ENCODE data around the gene PCDH9. TPM values are rescaled to one million over a fixed set of nuclear protein-coding genes. Genes with fewer than 3 reads are reported as not detected.

Gene PCDH9
- total RNA-seq, 1 experiment from 2014 or later = 4.2 TPM

DNA sequence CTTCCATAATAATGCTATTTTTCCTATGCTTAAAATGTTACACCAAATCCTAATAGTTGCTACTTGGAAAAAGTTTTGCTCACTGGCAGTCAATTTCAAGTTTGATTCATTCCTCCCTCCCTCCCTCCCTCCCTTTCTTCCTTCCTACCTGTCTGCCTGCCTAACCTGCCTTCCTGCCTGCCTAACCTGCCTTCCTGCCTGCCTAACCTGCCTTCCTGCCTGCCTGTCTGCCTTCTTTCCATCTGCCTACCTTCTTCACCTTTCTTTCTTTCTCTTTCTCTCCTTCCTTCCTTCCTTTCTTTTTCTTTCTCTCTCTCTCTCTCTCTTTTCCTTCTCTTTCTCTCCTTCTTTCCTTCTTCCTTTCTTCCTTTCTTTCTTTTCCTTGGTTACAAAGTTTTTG is 418.7 kb downstream of the PCDH9 start:
- Histone ChIP-seq H3K4me3 (ENCODE audit: low read depth in 2 of 2, low read length in 2 of 2) (no peak overlapping the region), H3K36me3 (ENCODE audit: control insufficient read depth, insufficient read depth, low read length) (no peaks in the 10 kb centered on the region), H3K27ac (ENCODE audit: low read length) (no peak overlapping the region), H3K4me1 (ENCODE audit: control insufficient read depth, insufficient read depth, low read length) (no peaks in the 10 kb centered on the region), H3K27me3 (ENCODE audit: control insufficient read depth, insufficient read depth, low read length) (no peaks in the 10 kb centered on the region), H3K9me3 (ENCODE audit: control insufficient read depth, insufficient read depth, low read depth, low read length) (no peaks in the 10 kb centered on the region)
- POLR2A ChIA-PET = no interaction called here
- CTCF ChIA-PET = no interaction called here
- DNase-seq (ENCODE audit: low read depth, low spot score) = no peak
- in situ Hi-C loops (cut with HindIII; ENCODE audit: low pct_unique_long_range_greater_than_20kb, low sequenced_read_pairs) = no loop called here
- TF ChIP-seq, protein P1, sequence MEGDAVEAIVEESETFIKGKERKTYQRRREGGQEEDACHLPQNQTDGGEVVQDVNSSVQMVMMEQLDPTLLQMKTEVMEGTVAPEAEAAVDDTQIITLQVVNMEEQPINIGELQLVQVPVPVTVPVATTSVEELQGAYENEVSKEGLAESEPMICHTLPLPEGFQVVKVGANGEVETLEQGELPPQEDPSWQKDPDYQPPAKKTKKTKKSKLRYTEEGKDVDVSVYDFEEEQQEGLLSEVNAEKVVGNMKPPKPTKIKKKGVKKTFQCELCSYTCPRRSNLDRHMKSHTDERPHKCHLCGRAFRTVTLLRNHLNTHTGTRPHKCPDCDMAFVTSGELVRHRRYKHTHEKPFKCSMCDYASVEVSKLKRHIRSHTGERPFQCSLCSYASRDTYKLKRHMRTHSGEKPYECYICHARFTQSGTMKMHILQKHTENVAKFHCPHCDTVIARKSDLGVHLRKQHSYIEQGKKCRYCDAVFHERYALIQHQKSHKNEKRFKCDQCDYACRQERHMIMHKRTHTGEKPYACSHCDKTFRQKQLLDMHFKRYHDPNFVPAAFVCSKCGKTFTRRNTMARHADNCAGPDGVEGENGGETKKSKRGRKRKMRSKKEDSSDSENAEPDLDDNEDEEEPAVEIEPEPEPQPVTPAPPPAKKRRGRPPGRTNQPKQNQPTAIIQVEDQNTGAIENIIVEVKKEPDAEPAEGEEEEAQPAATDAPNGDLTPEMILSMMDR (IDR thresholded peaks at IDR 0.05) = no peak
- TF ChIP-seq POLR2AphosphoS5 (IDR thresholded peaks at IDR 0.05; ENCODE audit: low read depth, low read length) (no peak), SIN3A (IDR thresholded peaks at IDR 0.05; ENCODE audit: borderline replicate concordance, insufficient read depth, low read depth, low read length) (no peak), TCF7L2 (IDR thresholded peaks at IDR 0.05; ENCODE audit: low read depth, low read length) (no peak)
- TF ChIP-seq, protein P2, sequence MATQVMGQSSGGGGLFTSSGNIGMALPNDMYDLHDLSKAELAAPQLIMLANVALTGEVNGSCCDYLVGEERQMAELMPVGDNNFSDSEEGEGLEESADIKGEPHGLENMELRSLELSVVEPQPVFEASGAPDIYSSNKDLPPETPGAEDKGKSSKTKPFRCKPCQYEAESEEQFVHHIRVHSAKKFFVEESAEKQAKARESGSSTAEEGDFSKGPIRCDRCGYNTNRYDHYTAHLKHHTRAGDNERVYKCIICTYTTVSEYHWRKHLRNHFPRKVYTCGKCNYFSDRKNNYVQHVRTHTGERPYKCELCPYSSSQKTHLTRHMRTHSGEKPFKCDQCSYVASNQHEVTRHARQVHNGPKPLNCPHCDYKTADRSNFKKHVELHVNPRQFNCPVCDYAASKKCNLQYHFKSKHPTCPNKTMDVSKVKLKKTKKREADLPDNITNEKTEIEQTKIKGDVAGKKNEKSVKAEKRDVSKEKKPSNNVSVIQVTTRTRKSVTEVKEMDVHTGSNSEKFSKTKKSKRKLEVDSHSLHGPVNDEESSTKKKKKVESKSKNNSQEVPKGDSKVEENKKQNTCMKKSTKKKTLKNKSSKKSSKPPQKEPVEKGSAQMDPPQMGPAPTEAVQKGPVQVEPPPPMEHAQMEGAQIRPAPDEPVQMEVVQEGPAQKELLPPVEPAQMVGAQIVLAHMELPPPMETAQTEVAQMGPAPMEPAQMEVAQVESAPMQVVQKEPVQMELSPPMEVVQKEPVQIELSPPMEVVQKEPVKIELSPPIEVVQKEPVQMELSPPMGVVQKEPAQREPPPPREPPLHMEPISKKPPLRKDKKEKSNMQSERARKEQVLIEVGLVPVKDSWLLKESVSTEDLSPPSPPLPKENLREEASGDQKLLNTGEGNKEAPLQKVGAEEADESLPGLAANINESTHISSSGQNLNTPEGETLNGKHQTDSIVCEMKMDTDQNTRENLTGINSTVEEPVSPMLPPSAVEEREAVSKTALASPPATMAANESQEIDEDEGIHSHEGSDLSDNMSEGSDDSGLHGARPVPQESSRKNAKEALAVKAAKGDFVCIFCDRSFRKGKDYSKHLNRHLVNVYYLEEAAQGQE (IDR thresholded peaks at IDR 0.05; ENCODE audit: insufficient read depth in 1 of 2, low read depth in 2 of 2, low read length in 1 of 2) = no peak
- BruUV-seq (replicated peaks) = no TSS peak
- no peak for ATAC-seq
- intact Hi-C loops (cut with micrococcal nuclease; ENCODE audit: unreplicated experiment) = no loop called here

DNA sequence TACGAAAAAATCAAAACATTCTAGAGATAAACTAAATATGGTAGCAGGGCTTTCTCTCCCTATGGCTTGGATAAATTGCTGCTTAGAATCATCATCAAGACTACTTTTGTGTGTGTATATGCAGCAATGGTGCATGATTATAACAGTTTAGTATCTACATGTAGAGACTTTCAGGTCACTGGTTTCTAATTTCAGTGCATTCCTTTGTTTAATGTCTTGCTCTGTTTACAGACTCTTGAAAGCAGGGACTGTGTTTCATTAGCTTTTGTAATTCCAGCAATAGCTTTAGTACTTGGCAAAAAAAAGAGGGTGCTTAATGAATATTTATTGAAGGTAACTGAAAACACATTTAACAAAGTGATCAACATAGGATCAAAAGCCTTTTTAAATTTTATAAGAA is 420.7 kb downstream of the PCDH9 start:
- Histone ChIP-seq H3K4me1 (ENCODE audit: control insufficient read depth, insufficient read depth, low read length) (no peaks in the 10 kb centered on the region), H3K9me3 (ENCODE audit: control insufficient read depth, insufficient read depth, low read depth, low read length) (no peaks in the 10 kb centered on the region), H3K36me3 (ENCODE audit: control insufficient read depth, insufficient read depth, low read length) (no peaks in the 10 kb centered on the region), H3K27me3 (ENCODE audit: control insufficient read depth, insufficient read depth, low read length) (no peaks in the 10 kb centered on the region), H3K4me3 (ENCODE audit: low read depth in 2 of 2, low read length in 2 of 2) (no peak overlapping the region), H3K27ac (ENCODE audit: low read length) (no peak overlapping the region)
- no peak for DNase-seq (ENCODE audit: low read depth, low spot score)
- intact Hi-C loops (cut with micrococcal nuclease; ENCODE audit: unreplicated experiment) = no loop called here
- ChIA-PET CTCF (no interaction called here), POLR2A (no interaction called here)
- in situ Hi-C loops (cut with HindIII; ENCODE audit: low pct_unique_long_range_greater_than_20kb, low sequenced_read_pairs) = no loop called here
- BruUV-seq (replicated peaks) = no TSS peak
- no peak for ATAC-seq
- TF ChIP-seq, protein P1 (IDR thresholded peaks at IDR 0.05) = no peak
- TF ChIP-seq TCF7L2 (IDR thresholded peaks at IDR 0.05; ENCODE audit: low read depth, low read length) (no peak), POLR2AphosphoS5 (IDR thresholded peaks at IDR 0.05; ENCODE audit: low read depth, low read length) (no peak), SIN3A (IDR thresholded peaks at IDR 0.05; ENCODE audit: borderline replicate concordance, insufficient read depth, low read depth, low read length) (no peak)
- TF ChIP-seq, protein P2 (IDR thresholded peaks at IDR 0.05; ENCODE audit: insufficient read depth in 1 of 2, low read depth in 2 of 2, low read length in 1 of 2) = no peak
